HTERT RPE-1 (cell line): ENCODE data around the gene SND1.

Experiments
- in situ Hi-C: fragments of 300-500 bp; cut with MboI; formaldehyde crosslinking; loops from 4 replicates; pipeline ENCODE4 v1.14.3; 2020; ENCODE audit warnings: low sequenced_read_pairs

SND1 gene

DNA sequence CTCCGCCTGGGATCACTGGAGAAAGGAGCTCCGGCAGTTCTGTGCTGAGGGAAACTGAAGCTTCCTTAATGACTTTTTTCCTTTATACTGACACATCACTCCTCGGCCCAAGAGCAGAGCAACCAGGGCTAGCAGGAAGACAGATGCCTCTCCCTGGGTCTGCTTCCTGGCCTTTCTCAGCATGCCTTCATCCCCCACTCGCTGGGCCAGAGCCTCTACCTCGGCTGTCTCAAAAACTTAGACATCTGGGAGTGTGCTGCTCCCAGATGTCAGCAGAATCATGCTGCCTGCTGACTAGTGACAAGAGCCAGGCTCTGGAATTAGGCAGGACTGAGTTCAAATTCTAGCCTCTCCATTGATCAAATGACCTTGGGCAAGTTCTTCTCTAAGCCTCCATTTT, 403.6 kb downstream of the SND1 start:
- in situ Hi-C loops: no loop called here

DNA sequence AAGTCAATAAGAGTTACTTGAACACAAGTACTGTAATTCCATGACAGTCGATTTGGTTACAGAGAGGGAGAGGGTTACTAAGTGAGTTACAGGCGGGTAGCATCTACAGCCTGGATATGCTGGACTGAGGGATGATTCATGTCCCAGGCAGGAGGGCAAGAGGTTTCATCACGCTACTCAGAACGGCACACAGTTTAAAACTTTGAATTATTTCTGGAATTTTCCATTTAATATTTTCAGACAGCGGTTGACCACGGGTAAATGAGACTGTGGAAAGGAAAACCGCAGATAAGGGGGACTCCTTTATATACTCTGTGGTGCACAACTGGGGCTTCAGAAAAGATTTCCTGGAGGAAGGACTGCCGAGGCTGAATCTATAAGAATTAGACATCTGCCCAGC, 404.9 kb downstream of the SND1 start:
- in situ Hi-C loops: no loop called here

DNA sequence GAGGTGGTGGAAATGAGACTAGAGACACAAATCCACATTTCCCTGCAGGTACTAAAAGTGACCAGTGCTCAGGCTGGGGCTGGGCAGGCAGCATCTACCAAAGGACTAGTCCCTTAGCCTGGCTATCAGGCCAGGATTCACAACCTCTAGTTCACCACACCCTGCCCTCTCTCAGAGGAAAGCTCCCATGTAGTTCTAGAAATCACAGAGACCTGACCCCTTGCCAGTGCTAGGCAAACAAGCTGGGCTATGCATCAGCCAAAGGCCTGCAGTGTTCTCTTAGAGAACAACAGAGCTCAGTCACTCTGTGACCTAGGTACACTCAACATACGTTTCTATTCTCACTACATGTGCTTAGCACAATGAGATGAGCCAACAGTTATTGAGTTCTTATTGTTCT, 405.9 kb downstream of the SND1 start:
- in situ Hi-C loops: no loop called here

DNA sequence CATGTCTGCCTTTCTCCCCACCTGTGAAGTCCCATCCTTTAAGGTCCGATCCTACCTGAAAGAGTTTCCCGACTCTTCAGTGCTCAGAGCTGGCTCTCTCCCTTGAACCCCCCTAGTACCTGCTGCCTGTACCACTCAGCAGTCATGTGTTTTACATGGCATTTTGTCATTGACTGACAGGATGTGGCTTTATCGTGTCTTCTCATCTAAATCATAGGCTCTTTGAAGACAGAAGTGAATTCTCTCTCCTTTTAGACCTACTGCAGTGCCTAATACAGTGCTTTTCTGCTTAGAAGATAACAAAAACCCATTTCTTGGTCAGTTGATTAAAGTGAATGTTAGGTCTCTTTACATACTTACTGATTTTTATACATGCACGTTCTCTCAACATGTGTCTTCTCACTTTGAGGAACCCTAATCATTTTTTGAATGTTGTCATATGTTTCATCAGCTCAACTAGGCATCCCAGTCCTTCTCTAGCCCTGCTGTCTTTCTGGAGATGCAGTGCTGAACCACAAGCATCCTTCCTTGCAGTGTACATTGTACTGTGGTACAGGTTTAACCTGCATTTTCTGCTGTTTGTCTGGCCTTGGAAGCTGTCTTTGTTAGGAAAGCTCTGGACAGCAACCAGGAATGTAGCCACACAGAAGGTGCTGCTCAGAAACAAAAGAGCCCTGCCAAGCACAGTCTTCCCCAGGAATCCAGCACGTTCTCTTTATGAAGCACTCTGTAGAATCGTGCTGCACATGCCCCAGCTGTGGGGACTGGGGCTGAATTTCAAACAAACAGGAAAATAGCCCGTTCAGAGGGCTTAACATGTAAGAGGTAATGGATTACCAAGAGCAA, 407.4 kb downstream of the SND1 start:
- in situ Hi-C loops: no loop called here

DNA sequence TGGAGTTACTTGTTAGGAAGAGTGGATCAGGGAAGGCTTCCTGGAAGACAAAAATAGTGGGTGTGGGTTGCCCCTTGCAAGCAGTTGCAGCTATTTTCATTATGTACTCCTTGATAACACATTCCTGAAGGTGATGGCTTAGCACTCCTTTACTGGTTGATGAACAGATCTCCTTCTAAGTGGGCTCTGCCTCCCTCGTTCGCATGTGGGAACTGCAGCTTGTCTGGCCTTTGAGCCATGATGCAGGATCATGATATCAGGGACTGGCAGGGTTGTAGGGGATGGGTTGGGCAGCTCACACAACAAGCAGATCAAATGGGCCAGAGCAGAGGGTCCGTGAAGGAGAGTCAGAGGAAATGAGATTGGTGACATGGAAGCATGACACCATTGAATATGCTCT, 408.0 kb downstream of the SND1 start:
- in situ Hi-C loops: no loop called here

DNA sequence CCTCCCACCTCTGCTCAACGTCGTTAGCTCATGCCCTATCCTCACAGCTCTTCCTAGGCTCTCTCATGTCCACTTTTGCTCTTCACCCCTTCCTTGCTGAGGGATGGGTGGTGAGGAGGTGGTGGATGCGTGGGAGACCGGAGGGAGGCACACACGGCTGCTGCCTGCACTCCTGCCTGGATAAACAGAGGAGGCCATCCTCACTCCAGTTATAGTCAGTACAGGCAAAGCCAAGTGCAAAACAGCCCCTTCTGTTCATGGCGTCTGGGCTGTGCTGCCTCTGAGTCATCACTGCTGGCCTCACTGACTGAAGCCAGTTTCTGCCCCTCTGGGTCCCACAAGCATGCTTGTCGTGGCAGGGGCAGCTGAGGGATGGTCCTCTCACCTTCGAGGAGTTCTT, 411.1 kb downstream of the SND1 start:
- in situ Hi-C loops: no loop called here

DNA sequence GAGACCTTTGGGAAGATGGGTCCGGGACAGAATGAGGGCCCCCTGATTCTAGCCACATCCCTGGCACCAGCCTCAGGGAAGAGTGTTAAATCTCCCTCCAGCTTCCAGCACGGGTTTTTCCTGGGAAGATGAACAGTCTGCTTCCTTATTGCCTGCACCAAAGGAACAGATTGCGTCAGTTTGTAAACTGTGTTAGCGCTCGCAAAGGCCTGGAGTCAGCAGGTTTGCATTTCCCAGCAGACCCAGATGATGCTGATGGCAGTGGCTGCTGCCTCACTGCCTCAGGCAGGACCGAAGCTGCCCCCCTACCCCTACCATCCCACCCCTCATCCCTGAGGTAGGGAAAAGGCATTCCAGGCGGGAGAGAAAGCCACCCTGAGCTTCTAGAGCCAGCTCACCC, 413.9 kb downstream of the SND1 start:
- in situ Hi-C loops: no loop called here

DNA sequence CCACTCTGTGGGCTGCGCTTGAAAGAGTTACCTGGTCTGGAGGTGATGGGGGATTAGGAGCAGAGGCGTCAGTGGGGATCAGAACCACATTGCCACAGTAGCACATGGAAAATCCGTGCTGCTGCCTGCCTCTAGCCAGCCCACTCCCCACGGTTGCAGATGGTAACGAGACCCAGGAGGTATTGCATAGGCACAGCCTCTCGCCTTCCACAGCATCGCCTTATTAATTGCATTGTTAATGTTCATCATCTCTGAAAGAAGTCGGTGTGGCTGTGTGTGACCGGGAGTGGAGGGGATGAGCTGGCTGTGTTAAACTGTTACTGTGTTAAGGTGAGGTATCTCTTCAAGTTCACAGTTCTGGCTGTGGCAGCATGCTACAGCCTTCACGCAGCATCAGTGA, 414.4 kb downstream of the SND1 start:
- in situ Hi-C loops: no loop called here

DNA sequence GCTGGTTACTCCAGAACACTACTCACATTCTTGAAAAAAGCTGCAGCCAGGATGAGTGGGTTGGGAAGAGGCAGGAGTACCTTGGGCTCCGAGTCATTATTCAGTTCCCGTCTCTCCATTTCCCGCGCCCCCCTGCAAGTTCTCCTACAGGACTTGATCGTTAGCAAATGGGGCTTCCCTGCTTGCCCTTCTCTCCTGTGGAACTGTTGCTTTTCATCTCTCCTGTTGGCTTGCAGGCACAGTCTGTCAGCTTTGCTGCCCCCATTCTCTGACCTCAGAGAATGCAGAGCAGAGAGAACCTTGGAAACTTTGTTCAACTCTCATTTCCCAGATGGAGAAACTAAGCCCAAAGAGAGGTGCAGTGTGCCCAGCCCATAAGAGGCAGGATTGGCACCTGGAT, 414.9 kb downstream of the SND1 start:
- in situ Hi-C loops: no loop called here

DNA sequence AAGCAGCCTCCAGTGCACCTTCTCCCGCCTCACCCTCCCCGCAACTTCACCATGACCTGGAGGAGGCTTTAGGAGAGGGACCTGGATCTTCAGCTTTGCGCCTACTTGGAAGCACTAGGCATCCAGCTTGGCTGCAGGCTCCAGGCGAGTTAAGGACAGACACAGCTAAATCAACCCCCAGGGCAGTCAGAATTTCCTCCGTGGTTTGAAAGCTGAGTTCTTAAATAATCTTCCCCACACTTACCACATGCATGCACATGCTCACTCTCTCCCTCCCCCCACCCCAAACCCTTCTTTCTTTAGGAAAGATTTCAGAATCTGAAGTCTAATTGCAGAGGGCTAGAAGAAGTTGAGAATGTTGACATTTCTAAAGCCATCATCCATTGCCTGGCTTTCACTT, 416.0 kb downstream of the SND1 start:
- in situ Hi-C loops: no loop called here

DNA sequence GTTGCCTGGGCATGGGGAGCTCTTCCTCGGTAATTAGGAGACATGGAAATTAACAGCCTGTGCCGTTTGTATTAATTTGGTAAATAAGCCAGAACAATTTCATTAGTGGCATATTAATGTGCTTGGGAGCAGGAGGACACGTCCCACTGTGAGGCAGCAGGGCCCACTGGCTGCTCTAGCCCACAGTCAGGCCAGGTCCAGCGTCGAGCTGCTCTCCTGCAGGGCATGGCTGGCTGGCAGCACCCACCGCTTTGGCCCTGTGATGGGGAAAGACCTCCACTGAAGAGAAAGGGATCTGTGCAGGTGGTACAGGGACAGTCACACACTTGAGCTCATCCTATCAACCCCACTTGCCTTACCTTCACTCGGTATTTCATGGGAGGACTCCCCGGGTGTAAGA, 416.8 kb downstream of the SND1 start:
- in situ Hi-C loops: no loop called here

DNA sequence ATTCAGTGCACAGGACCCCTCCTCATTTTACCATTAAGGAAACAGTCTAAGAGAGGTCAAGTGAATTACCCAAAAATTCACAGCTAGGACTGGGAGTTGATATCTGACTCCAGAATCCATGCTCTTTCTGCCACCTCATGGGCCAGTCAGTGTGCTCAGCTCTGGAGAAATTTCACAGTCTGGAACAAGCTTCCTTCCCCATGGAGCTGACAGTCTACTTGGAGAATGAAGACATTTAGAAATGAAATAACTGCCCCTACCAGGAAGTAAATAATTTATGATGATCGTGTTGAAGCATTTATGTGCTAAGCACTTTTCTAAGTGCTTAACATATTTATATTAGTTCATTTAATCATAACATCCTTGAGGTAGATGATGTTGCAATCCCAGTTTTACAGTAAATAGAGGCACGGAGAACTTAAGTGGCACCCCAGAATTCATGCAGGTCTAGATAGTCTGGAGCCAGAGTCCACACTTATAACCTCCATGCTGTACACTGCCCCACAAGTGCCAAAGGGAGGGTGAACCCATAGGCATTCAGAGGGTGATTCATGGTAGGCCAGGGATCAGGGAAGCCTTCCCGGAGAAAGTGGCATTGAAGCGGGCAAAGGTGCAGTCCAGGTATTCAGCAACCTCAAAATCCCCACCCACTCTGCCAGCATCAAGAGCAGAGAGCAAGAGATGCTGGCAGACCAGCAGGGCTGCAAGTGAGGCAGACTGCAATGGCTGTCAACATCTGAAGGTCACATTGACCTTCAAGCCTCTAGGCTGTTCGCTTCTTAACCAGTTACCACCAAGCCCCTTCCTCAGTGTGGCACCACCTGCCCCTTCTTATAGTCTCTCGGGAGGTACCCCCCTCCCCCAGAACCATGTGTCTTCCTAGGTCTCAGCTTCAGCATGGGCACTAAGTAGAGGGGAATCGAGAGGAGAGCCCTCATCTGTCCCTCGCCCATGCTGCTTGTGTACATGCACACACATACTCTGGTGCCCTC, 417.7 kb downstream of the SND1 start:
- in situ Hi-C loops: no loop called here

DNA sequence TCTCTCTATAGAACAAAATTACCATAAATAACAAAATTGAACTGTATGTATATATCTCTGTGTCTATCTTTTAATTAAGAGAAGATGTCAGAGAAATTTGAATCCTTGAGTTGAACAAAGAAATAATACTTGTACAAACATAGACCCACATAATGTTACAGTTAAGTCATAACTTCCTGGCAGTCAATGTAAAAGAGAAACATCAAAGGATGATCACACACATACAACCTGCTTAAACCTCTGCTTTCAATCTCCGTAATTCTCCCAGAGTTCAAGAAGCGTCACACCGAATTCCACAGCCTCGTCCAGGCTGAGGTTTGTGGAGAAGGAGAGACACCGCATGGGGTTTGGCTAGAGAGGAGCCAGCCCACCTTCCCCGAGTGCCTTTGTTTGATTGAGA, 419.4 kb downstream of the SND1 start:
- in situ Hi-C loops: no loop called here

DNA sequence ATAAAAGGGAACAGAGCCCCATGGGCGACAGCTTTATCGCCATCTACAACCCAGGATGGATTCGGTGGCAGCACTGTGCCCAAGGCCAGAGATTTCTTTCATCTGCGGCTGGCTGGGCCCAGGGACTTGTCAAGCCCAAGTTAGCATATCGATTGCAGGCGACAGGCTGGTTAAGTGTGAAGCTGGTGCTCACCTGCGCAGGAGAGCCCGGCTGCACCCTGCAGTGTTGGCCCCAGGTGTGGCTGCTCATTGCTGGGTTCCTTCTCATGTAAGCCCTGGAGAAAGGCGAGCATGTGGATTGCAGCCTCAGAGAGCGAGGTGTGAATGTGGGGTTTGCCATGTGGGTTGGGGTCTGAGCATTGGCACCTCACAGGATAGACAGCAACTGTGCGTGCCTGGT, 419.8 kb downstream of the SND1 start:
- in situ Hi-C loops: no loop called here

DNA sequence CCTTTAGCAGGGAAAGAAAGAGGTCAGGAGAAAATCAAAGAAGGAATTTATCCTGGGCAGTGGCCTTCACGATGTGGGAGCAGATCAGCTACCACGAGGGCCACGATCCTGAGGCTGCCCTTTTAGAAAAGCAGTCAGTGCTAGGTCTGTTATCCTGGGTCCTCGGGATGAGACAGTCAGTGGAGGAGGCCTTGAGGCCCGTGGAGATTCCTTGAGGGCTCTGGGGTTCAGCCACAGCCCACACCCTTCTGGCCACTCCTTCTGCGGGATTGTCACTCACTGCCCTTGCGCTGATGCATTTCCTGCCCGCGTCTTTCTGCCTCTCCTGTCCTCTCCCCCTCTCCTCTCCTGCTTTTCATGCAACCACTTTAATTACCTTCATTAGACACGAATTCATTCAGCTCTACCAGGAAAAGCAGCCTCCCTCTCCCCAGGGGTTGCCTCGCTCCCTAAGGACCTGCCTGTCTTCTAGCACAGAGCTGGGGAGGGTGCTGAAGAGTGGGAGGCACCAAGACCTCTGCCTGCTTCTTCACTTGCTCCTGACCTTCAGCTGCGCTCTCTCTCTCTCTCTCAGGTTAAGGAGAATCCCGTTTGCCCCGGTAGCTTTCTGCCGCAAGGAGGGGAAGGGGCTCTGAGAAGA, 421.8 kb downstream of the SND1 start:
- in situ Hi-C loops: no loop called here

DNA sequence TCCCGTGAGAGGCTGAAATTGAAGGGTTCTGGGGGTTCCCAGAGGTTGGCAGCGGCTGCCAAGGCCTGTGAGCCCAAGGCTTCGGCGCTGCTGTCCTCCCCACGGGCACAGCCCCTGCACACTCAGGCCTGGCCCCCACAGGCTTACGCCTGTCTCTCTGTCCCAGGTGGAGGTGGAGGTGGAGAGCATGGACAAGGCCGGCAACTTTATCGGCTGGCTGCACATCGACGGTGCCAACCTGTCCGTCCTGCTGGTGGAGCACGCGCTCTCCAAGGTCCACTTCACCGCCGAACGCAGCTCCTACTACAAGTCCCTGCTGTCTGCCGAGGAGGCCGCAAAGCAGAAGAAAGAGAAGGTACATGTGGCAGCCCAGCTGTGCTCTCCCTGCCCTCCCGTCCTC, 422.3 kb downstream of the SND1 start:
- in situ Hi-C loops: no loop called here

DNA sequence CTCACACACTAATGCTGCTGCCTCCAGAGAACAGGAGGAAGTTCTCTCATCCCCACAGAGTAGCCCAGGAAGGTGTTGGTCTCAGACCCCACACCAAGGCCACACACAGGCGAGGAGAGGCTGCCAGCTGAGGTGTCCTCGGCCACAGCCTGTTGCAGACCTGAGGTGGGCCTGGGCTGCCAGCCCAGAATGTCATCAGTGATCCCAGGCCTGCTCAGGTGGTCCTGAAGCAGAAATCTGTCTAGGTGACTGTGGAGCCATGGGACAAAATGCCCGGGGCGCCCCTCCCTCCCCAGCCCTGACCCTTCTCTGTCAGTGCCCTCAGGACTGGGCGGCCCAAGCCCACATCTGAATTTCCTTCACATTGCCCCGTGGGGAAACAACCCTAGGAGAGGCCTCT, 422.7 kb downstream of the SND1 start:
- in situ Hi-C loops: no loop called here

DNA sequence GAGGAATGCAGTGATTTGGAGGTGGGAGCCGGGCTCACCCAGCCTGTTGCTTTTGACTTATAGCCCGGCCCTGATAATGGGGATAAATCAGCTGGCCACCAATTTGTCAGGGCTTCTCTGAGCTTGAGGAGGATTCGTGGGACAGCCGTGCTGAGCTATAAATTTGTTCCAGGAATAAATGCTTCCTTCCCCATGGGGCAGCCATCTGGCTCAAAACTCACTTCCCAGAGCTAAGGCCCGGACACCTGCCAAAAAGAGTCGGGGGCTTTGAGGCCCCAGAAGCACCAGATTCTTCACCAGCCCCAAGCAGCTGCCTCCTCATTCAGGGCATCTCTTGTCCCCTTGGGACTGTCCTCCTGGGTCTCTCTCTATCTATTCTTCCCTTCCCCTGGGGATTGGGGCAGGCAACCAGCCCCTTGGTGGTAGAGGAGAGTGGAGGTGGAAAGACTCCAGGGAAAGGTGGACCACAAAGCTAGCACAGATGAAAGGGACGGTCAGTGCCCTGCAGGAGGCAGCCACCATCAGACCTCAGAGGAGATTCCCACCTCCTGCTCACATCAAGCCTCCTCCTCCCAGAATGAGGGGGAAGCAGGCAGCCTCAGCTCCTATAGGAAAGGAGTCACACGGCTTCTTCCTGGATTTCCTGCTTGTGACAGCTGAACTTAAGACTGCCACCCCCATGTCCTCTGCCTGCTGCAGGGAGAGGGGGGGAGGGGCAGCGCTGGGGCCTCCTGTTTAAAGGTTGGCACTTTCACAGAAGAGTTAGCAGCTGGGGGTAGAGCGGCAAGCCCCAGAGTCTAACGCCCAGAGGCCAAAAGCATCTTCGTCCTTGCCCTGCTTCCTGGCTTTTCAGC, 423.5 kb downstream of the SND1 start:
- in situ Hi-C loops: no loop called here

DNA sequence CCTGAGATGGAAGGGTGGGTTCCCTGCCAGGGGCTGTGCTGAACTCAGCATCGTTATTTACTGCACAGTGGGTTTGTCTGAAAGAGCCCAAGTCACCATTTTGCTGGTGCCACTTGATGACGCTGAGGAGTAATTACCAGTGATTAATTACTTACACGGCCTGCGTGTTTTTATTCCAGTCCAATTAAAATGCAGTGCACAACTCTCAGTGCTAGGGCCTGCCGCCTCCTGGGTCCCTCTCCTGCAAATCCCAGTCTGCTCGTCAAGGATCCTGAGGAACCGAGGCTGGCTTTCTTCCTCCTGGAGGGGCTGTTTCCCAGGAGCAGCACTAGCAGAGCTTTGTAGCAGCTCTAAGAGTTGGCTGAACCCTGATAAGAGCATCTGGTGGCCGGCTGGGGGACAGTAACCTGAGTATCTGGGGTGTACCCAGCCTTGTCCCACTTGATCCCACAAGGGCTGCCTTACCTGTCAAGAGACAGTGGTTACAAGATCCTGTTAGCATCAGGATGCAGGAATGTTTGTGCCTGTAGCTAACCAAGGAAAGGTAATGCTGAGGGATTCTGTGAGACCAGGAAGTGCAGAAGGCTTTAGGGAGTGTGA, 424.3 kb downstream of the SND1 start:
- in situ Hi-C loops: no loop called here

DNA sequence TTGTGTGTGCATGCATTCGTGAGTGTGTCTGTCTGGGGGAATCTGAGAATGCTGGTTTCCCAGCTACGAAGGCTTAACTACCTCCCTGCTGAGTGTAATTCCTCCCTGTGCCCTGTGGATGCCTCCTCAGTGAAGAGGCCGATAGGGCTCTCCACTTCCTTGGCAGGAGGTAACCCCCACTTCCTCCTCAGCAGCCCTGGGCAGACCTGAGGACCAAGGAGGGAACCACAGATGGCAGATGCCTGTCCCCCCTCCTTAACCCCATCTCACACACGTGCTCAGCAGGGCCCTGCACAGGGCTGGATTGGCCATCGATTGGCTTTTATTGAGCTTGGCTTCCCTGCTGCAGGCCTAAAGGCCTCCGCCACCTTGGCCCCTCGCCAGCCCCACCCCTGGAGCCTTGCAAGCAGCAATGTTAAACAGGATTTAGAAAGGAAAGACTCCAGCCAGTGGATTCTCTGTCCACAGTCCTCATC, 424.8 kb downstream of the SND1 start:
- in situ Hi-C loops: no loop called here
